WTC11 (cell line): ENCODE measurements around the gene RTF2.

Source experiments
- CREB1 ChIP-seq: sonication (generic); formaldehyde crosslinking; IDR thresholded peaks from 2 replicates; pipeline ENCODE4 v1.8.0; 2023; ENCODE audit warnings: mild to moderate bottlenecking, missing genetic modification reagents
- ESRRA ChIP-seq: sonication (generic); formaldehyde crosslinking; IDR thresholded peaks from 2 replicates; pipeline ENCODE4 v1.8.1; 2022; ENCODE audit warnings: mild to moderate bottlenecking, missing genetic modification reagents, borderline replicate concordance
- JUN ChIP-seq: sonication (generic); formaldehyde crosslinking; IDR thresholded peaks from 2 replicates; pipeline ENCODE4 v1.8.0; 2023; ENCODE audit warnings: mild to moderate bottlenecking, missing genetic modification reagents
- NR2C2 ChIP-seq: sonication (generic); formaldehyde crosslinking; IDR thresholded peaks from 2 replicates; pipeline ENCODE4 v1.8.0; 2022; ENCODE audit warnings: mild to moderate bottlenecking, missing genetic modification reagents
- PREB ChIP-seq: sonication (generic); formaldehyde crosslinking; IDR thresholded peaks from 2 replicates; pipeline ENCODE4 v1.8.1; 2022; ENCODE audit warnings: mild to moderate bottlenecking, missing genetic modification reagents, moderate library complexity, borderline replicate concordance
- TF ChIP-seq, protein P1 (sequence below): sonication (generic); formaldehyde crosslinking; conservative IDR thresholded peaks from 2 replicates; pipeline ENCODE4 v1.8.1; 2022; ENCODE audit warnings: mild to moderate bottlenecking, missing genetic modification reagents
- TF ChIP-seq, protein P2 (sequence below): fragments of 200-600 bp; IDR thresholded peaks from 2 replicates; pipeline ENCODE4 v1.8.0; 2022; ENCODE audit warnings: antibody characterized with exemption
- TF ChIP-seq, protein P3 (sequence below): sonication (generic); formaldehyde crosslinking; IDR thresholded peaks from 2 replicates; pipeline ENCODE4 v1.8.1; 2022; ENCODE audit warnings: low read depth, mild to moderate bottlenecking, moderate library complexity, missing genetic modification reagents, borderline replicate concordance
- TF ChIP-seq, protein P4 (sequence below): sonication (generic); formaldehyde crosslinking; IDR thresholded peaks from 2 replicates; pipeline ENCODE4 v1.8.0; 2022; ENCODE audit warnings: mild to moderate bottlenecking, missing genetic modification reagents
- TF ChIP-seq, protein P5 (sequence below): sonication (generic); formaldehyde crosslinking; IDR thresholded peaks from 2 replicates; pipeline ENCODE4 v1.8.1; 2023; ENCODE audit warnings: mild to moderate bottlenecking, missing genetic modification reagents
- TF ChIP-seq, protein P6 (sequence below): sonication (generic); formaldehyde crosslinking; IDR thresholded peaks from 2 replicates; pipeline ENCODE4 v1.8.1; 2023; ENCODE audit warnings: mild to moderate bottlenecking, missing genetic modification reagents, moderate library complexity

- TF ChIP-seq NR2C2, result no peak
- TF ChIP-seq, protein P1, sequence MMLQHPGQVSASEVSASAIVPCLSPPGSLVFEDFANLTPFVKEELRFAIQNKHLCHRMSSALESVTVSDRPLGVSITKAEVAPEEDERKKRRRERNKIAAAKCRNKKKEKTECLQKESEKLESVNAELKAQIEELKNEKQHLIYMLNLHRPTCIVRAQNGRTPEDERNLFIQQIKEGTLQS (CRISPR knock-in tag), result no peak
- TF ChIP-seq, protein P2, sequence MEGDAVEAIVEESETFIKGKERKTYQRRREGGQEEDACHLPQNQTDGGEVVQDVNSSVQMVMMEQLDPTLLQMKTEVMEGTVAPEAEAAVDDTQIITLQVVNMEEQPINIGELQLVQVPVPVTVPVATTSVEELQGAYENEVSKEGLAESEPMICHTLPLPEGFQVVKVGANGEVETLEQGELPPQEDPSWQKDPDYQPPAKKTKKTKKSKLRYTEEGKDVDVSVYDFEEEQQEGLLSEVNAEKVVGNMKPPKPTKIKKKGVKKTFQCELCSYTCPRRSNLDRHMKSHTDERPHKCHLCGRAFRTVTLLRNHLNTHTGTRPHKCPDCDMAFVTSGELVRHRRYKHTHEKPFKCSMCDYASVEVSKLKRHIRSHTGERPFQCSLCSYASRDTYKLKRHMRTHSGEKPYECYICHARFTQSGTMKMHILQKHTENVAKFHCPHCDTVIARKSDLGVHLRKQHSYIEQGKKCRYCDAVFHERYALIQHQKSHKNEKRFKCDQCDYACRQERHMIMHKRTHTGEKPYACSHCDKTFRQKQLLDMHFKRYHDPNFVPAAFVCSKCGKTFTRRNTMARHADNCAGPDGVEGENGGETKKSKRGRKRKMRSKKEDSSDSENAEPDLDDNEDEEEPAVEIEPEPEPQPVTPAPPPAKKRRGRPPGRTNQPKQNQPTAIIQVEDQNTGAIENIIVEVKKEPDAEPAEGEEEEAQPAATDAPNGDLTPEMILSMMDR, result no peak
- TF ChIP-seq, protein P3, sequence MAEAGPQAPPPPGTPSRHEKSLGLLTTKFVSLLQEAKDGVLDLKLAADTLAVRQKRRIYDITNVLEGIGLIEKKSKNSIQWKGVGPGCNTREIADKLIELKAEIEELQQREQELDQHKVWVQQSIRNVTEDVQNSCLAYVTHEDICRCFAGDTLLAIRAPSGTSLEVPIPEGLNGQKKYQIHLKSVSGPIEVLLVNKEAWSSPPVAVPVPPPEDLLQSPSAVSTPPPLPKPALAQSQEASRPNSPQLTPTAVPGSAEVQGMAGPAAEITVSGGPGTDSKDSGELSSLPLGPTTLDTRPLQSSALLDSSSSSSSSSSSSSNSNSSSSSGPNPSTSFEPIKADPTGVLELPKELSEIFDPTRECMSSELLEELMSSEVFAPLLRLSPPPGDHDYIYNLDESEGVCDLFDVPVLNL (CRISPR knock-in tag), result no peak
- TF ChIP-seq, protein P4, sequence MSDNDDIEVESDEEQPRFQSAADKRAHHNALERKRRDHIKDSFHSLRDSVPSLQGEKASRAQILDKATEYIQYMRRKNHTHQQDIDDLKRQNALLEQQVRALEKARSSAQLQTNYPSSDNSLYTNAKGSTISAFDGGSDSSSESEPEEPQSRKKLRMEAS (CRISPR knock-in tag), result no peak
- TF ChIP-seq JUN (CRISPR knock-in tag), result no peak
- no peak for TF ChIP-seq ESRRA (CRISPR knock-in tag)
- TF ChIP-seq, protein P5, sequence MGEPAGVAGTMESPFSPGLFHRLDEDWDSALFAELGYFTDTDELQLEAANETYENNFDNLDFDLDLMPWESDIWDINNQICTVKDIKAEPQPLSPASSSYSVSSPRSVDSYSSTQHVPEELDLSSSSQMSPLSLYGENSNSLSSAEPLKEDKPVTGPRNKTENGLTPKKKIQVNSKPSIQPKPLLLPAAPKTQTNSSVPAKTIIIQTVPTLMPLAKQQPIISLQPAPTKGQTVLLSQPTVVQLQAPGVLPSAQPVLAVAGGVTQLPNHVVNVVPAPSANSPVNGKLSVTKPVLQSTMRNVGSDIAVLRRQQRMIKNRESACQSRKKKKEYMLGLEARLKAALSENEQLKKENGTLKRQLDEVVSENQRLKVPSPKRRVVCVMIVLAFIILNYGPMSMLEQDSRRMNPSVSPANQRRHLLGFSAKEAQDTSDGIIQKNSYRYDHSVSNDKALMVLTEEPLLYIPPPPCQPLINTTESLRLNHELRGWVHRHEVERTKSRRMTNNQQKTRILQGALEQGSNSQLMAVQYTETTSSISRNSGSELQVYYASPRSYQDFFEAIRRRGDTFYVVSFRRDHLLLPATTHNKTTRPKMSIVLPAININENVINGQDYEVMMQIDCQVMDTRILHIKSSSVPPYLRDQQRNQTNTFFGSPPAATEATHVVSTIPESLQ (CRISPR knock-in tag), result no peak
- TF ChIP-seq CREB1 (CRISPR knock-in tag), result no peak
- TF ChIP-seq PREB (CRISPR knock-in tag), result no peak
- TF ChIP-seq, protein P6, sequence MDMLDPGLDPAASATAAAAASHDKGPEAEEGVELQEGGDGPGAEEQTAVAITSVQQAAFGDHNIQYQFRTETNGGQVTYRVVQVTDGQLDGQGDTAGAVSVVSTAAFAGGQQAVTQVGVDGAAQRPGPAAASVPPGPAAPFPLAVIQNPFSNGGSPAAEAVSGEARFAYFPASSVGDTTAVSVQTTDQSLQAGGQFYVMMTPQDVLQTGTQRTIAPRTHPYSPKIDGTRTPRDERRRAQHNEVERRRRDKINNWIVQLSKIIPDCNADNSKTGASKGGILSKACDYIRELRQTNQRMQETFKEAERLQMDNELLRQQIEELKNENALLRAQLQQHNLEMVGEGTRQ (CRISPR knock-in tag), result no peak
Measured at GRCh38 chr20:56458206-56458821, 10.1 kb upstream of the RTF2 start.
